NCI-H2227 (cell line): ENCODE results near the gene CCL8.

Experiments
- DNase-seq: peaks from one replicate; lab custom pipeline; 2025; ENCODE audit not compliant: unreplicated experiment; lab: John Stamatoyannopoulos, UW

CCL8 gene

DNA sequence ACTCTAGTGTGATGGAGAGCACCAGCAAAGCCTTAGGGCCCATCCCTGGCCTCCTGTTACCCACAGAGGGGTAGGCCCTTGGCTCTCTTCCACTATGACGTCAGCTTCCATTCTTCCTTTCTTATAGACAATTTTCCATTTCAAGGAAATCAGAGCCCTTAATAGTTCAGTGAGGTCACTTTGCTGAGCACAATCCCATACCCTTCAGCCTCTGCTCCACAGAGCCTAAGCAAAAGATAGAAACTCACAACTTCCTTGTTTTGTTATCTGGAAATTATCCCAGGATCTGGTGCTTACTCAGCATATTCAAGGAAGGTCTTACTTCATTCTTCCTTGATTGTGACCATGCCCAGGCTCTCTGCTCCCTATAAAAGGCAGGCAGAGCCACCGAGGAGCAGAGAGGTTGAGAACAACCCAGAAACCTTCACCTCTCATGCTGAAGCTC lies at the start of gene CCL8:
CCL8 (plus strand) TSS at position 397 of the 445 bp plus-strand sequence. CDS start 67 bp downstream, outside the sequence.
- no peak for DNase-seq

DNA sequence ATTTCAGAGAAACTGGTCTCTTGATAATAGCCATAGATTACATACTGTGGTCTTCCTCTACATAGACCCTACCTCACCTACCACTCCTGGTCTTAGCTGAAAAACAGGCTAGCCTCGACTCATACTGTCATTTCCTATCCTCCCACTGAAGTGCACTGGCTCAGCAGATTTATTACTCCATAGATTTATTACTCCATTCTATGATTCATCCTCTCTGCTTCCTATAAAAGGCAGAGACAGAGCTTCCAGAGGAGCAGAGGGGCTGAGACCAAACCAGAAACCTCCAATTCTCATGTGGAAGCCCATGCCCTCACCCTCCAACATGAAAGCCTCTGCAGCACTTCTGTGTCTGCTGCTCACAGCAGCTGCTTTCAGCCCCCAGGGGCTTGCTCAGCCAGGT lies 49.3 kb upstream of the CCL8 start, which contains the start of gene CCL7:
CCL7 (plus strand) TSS at position 253 of the 400 bp plus-strand sequence; CDS start at position 323, 70 bp downstream.
- DNase-seq = no peak

DNA sequence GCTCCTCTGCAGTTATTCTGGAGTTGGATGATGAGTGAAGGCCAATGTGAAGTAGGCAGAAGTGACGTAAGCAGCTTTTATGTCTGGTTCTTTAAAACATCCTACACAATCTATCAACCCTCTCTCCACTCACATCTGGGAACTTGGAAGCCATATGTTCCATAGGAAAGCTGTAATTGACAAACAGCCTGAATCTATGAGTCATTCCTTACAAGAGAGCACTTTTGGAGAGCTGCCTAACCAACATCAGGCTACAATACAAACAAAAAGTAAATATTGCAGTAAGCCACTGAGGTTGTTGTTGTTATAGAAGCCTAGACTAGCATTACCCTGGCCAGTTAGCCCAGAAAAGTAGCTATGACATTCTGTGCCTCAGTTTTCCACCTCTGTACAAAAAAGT lies 43.4 kb upstream of the CCL8 start:
- no peak for DNase-seq

DNA sequence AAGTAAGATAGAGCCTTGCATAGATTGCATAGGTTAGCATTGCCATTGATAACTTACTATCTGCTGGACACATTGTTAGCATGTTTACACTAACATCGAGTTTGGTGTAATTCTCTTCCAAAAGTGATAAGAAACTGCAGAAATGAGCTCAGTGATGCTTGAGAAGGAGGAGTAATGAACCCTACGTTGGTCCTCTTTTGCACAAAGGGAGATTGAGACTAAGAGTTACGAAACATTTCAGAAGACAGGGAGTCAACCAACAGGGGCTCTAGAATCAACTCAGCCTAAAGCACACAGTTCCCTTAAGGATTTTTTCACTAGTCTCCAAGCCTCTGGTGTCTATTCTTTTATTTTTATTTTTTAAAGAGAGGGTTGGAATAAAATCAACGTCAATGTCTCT lies 42.4 kb upstream of the CCL8 start:
- no peak for DNase-seq

DNA sequence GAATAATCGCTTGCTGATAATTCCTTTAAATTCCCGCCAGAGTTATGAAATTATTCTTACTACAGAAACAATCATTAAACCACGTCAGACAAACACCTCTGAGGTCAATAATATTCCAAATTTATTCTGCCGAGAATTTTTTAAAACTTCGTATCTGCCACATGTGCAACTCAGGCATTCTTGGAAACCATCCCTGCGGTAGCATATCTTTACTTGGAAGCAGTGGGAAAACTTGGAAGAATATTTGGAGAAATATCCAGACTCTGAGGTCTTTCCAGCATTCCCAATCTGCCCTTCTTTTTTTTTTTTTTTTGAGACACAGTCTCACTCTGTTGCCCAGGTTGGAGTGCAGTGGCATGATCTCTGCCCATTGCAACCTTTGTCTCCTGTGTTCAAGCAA lies 35.7 kb upstream of the CCL8 start:
- no peak for DNase-seq

DNA sequence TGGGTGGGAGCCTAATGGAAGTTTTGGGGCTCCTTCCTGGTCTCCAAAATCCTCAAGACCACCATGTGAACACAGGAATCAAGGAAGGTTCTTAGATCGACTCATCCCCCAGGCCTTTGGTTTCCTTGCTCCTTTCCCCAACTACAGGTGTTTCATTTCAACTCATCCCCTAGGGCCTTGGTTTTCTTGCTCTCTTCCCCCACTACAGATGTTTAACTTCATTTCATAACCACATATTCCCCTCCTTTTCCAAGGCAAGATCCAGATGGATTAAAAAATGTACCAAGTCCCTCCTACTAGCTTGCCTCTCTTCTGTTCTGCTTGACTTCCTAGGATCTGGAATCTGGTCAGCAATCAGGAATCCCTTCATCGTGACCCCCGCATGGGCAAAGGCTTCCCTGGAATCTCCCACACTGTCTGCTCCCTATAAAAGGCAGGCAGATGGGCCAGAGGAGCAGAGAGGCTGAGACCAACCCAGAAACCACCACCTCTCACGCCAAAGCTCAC lies 33.9 kb upstream of the CCL8 start, which contains the start of gene CCL11:
CCL11 (plus strand) TSS at position 457 of the 507 bp plus-strand sequence. CDS start 67 bp downstream, outside the sequence.
- no peak for DNase-seq

DNA sequence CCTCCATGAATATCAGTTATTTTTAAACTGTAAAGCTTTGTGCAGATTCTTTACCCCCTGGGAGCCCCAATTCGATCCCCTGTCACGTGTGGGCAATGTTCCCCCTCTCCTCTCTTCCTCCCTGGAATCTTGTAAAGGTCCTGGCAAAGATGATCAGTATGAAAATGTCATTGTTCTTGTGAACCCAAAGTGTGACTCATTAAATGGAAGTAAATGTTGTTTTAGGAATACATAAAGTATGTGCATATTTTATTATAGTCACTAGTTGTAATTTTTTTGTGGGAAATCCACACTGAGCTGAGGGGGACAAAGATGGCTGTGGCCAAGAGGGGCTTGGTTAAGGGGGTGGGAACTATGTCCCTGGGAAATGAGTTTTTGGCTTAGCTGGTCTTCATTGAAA lies 31.4 kb upstream of the CCL8 start:
- DNase-seq = no peak

DNA sequence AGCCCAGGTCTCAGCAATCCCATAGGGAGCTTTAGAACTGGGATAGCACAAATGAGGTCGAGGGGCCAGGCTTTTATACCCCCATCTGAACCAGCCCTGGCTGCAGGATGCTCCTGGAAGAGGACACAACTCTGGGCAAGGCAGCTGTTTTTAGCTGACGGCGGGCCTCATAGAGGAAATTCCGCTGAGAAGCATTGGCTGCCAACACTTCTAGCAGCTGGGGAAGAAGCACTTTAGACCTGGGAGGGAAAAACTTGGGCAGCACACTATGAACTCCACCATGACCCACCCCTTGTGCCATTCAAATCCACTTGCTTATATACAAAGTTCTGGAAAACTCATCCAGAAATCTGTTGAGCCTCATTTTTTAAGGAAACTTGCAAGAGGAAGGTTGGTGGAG lies 28.6 kb upstream of the CCL8 start:
- no peak for DNase-seq

DNA sequence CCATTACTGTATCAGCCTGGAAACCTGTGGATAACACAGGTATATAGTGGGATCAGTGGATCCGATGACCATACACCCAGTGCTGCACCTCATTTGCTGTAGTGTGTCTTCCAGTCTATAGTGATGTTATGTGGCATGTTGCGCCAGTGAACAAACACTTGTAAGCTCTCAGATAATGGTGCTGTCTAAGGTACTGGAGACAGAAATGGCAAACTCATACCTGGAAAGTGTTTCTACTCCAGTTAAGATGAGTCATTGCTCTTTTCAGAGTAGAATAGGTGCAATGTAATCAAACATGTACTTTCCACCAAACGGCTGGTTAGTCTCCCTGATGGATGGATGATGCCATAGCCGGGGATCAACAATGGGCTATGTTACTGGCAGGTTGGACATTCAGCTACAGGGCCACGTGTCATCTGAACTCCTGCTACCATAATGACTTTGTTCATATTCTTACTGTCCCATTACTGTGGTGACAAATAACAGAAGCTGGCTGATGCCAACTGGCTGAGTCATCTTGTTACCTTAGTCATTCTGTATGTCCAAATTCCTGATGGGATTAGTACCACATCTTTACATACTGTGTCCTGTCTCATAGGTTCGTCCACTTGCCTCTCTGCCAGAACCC lies 27.4 kb upstream of the CCL8 start:
- DNase-seq = no peak

DNA sequence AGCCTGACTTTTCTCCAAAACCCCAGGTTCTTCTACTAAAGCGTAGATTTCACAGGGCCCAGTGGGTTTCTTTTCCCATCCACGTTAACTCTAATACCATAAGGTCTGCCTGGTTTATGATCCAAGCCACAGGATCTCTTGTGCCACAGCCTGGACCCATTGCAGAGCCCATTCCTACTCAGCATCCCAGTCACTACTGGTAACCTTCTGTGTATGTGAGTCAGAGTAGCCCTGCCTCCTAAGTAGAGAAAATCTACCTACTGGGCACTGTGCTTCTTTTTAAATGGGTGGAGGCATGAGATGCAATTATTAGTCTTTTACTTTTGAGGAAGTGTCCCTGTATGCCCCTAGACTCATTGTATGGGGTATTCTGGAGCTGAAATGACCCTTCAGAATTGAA lies 20.2 kb upstream of the CCL8 start:
- no peak for DNase-seq

DNA sequence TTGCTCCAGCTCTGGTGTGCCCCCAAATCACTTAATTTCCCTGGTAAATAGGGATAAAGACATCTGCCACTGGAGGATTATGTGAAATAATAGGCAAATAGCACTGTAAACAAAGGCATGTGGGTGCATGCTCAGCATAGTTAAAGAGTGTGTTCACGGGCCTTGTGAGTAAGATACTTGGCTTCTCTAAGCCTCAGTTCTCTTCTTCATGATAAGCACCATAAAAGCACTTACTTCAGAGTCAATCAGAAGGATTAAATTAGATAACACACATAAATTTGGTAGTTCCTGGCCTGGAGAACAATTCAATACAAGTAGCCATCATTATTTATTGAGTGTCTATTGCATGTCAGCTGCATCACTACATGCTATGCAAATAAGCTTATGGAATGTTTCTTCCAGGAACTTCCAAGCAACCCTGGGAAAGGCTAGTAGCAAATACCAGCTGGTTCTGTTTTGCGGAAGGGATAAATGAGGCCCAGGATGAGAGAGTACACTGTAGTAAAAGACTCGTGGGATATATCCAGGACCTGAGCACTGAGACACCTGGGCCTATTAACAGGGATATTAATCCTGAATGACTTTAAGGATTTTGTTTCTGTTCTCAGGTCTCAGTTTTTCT lies 19.2 kb upstream of the CCL8 start:
- no peak for DNase-seq

DNA sequence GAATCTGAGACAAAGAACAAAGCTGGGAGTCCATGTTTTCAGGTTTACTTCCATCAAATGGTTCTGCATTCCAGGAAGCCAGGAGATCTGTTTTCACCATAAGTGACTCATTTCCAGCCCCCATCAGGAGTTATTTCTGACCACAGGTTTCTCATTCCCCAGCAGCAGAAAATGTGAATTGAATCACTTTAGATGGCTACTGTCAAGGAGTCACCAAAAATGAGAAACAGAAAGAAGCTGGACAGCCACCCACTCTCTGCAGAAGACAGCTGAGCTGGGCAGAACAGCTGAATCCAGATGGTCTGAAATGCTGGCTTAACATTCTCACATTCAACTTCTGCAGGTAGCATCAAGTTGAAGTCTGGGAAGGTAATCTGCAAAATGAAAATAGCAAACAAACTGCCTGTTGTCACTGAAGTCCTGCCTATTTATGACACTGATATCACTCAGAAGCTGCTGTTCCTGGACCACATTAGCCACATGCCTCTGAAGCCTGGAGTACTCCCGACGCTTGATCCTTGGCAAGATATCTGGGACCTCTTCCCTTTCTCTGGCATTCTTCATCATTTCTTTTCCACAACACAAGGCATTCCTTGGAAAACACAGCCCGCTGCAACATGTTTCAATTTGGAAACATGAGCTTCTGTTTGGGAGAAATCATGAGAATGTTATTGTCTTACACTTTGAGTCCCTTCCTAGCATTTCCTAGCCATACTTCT lies 18.4 kb upstream of the CCL8 start:
- DNase-seq = no peak

DNA sequence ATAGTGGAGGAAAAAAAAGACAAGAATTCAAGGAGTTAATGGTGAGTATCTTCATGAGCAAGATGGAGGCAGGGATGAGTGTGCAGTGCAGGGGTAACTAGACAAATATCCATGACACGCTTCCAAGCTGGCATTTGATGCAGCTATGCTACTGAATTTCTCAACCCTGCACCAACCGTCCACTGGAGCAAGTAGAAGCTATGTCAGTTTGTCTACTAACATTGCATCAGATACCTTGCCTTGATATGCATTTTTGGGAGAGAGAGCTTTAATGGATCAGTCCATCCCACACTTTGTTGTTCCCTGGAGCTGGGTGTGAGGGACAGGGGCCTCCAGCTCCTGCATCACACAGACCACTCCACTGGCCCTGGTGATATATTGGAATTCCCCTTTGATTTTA lies 17.2 kb upstream of the CCL8 start:
- DNase-seq = no peak

DNA sequence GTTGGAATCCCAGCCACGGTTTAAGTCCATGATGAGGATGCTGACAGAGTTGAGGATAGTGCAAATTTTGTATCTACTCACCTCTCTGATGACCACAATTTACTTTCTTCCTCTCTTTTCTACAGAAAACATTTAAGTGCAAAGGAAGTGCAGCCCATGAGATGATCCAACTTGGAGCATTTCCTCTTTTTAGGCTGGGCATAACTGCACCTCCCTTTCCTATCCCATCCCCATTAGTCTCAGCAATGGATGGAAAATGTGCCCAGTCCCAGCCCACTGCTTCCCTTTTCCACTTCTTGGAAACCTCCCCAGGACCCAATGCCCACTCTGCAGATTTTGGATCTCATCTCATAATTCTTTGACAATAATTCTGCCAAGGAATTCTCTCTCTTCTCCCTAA lies 16.6 kb upstream of the CCL8 start:
- no peak for DNase-seq

DNA sequence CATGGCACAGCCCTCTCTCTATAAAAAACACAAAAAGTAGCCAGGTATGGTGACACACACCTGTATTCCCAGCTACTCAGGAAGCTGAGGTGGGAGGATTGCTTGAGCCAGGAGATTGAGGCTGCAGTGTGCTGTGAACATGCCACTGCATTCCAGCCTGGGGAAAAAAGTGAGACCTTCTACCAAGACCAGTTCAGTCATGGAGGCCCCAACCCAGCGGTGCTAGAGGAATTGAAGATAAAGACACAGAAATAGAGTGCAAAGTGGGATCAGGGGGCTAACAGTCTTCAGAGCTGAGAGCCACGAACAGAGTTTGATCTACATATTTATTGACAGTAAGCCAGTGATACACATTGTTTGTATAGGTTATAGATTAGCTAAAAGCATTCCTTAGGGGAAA lies 15.6 kb upstream of the CCL8 start:
- DNase-seq = no peak

DNA sequence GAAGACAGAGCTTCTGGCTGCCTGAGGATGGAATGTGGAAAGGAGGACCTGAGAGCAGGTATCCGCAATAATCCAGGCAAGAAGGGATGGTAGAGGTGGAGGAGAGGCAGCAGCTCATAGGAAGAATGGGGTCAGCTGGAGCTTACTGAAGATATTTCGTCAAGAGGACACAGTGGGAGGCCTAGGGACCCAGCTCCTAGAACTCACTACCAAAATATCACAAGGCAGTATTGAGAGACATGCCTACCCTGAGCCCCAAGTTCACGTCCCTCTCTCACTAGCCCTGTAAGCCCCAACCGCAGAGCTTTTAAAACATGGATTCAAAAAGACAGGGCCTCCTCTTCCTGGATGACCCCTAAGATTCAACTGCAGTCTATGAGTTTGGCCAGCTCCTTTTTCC lies 14.2 kb upstream of the CCL8 start:
- no peak for DNase-seq

DNA sequence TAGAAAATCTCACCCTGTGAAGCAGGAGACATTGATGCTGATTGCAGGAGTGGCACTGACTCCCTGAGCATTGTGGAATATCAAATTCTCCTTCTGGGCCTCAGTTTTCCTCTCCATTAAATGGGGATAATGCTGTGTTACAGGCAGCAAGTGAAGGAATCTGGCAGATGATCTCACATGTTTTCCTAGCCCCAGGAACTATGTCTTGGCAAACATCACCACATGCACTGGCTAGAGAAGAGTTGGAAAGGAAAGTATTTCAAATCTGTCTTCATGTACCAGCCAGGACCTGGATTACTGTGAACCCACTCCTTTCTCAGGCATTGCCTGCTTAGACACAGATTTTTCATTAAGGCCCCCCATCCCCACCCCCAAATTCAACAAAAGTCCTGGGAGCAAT lies 13.6 kb upstream of the CCL8 start:
- DNase-seq = no peak

DNA sequence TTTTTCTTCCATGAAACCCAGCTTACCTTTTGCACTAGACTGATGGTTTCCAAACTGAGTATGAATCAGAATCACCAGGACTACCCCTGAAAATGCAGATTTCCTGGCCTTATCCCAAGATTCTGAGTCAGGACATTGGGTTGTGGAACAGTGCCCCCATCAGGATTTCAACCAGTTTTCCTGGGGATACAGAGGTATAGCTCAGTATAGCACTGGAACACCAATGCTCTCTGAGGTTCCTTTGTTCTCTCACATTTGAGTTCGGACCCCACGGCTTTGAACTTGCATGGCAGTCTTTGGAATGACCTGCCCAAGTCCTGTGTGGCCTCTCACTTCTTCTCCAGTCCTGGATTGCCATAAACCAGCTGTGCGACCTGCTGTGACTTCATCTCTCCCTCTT lies 12.8 kb upstream of the CCL8 start:
- DNase-seq = no peak

DNA sequence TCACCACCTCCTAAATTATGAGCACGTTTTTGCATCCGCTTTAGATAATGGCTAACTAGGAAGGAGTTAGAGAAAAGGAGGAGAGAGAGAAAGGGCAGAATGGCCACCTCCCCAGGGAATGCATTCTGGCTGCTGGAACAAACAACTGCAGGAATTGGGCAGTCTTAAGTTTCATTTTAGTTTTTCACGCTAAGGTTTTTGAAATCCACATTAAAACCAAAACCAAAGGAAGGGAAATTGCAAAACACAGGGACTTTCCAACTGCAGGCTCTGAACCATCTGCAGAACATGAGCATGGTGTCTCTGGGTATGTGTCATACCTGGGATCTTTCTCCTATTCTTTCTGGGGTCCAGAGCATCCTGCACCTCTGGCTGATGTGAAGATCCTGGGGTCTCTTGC lies 12.1 kb upstream of the CCL8 start:
- DNase-seq = no peak

DNA sequence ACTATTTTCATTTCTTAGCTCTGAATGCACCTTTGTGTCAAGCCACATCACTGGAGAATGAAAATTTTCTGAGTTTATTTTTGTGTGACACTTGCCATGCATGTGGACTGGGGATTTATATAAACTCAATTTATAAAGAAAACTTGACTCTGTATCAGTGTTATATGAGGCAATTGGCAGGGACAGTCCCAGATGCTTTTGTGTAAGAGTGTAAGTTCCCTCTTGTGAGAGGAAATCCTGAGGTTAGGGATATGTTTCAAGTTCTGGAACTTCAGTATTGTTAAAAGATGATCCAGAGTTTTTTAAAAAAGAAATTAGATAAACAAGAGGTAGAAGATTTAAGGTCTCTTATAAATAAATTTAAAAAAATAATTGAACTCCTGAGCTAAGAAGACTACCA lies 10.9 kb upstream of the CCL8 start:
- no peak for DNase-seq

DNA sequence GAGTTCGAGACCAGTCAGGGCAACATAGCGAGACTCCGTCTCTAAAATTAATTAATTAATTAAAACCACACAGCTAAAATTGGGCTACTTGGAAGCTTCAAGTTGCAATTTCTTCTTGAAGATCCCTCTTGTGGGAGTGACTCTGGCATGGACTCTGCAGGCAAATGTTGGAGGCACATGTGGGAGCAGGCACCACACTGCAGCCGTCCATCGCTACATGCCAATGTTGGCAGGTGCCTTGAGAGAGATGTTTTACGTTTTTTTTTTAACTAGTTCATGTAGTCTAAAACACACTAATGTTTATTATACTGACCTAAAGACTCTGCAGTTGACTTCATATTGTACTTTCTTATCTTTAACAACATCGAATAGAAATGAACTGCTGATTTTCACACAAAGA lies 7.9 kb upstream of the CCL8 start:
- DNase-seq = no peak

DNA sequence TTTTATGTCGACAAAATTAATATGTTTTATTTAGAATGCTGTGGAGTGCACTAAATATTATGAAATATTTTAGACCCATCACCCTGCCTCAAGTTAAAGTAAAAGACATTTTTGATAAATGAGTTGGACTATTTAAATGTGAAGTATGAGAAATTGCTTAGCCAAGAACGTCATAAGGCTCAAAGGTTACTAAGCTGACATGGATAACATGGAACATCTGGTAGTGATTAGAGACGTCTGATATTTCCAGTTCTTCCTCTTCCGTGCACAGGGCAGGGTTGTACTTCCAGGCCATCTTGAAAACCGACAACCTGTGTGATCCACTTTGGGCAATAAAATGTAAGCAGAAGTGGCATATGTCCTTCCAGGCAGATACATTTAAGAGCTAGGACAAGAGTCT lies 7.2 kb upstream of the CCL8 start:
- DNase-seq = no peak
